T-cell (primary cell): Measurements from ENCODE around the gene C6orf163. TPM values are rescaled to one million over a fixed set of nuclear protein-coding genes. Genes with fewer than 3 reads are reported as not detected.

Experiments
- ATAC-seq, 4 experiments: fragments of 200-7000 bp in 3 of 4; fragments of 150-1000 bp in 1 of 4; cut with Tn5 transposase; replicated peaks in 1 of 4; 1 replicate in 3 of 4; 2 replicates in 1 of 4; pipeline ENCODE4 v1.10.0; 2021; ENCODE audit warnings: moderate library complexity in 3 of 4, mild to moderate bottlenecking in 2 of 4, moderate number of reproducible peaks in 1 of 4
- CTCF ChIA-PET, 2 donors: fragments of 300-600 bp; sonication (Branson Sonifier 250); formaldehyde crosslinking; loops; one replicate each; lab custom pipeline; 2022; ENCODE audit warnings: antibody characterized with exemption in 2 of 2; lab: Charles Lee
- POLR2A ChIA-PET, 2 donors: fragments of 300-600 bp; sonication (Branson Sonifier 250); formaldehyde crosslinking; loops; one replicate each; lab custom pipeline; 2022; ENCODE audit warnings: antibody characterized with exemption in 2 of 2; lab: Charles Lee
- DNase-seq, 35 experiments: peaks; one replicate each; pipeline versions ENCODE4 v3.0.0 to v3.0.0-alpha.2; 2013 to 2023
- H3K27ac ChIP-seq: one replicate; pipeline ENCODE4 v1.5.1; 2013; ENCODE audit warnings: low read length
- H3K27me3 ChIP-seq, 2 experiments: replicated peaks in 1 of 2; 1 replicate in 1 of 2; 2 replicates in 1 of 2; pipeline versions ENCODE4 v1.6.1 to v1.7.0; 2013; ENCODE audit warnings: low read length in 1 of 2, mixed read lengths in 1 of 2; ENCODE audit not compliant: control insufficient read depth in 2 of 2, insufficient read depth in 2 of 2; ENCODE audit errors: extremely low read depth in 1 of 2
- H3K36me3 ChIP-seq, 2 donors: 1 replicate in 1 of 2; 2 replicates in 1 of 2; pipeline versions ENCODE4 v1.6.1 to v1.7.0; 2013; ENCODE audit warnings: low read length in 1 of 2; ENCODE audit not compliant: control insufficient read depth in 2 of 2, insufficient read depth in 1 of 2; ENCODE audit errors: extremely low read depth in 1 of 2
- H3K4me1 ChIP-seq, 2 experiments: 1 replicate in 1 of 2; 2 replicates in 1 of 2; pipeline versions ENCODE4 v1.6.1 to v1.7.0; 2013; ENCODE audit warnings: low read length in 2 of 2, mixed read lengths in 1 of 2; ENCODE audit not compliant: insufficient read depth in 2 of 2, control insufficient read depth in 1 of 2; ENCODE audit errors: extremely low read depth in 1 of 2
- H3K4me3 ChIP-seq, 2 donors: 1 replicate in 1 of 2; 2 replicates in 1 of 2; pipeline versions ENCODE4 v1.5.1 to v1.7.0; 2013; ENCODE audit warnings: mild to moderate bottlenecking in 2 of 2, low read length in 1 of 2, moderate library complexity in 1 of 2; ENCODE audit not compliant: control insufficient read depth in 1 of 2; ENCODE audit errors: extremely low read depth in 1 of 2
- H3K9me3 ChIP-seq: 2 replicates; pipeline ENCODE4 v1.7.0; 2013
- H3K27ac Mint-ChIP-seq, 2 donors: one replicate each; pipeline ENCODE4 v1.8.0; 2020 to 2021; ENCODE audit warnings: mild to moderate bottlenecking in 2 of 2, mixed read lengths in 2 of 2
- H3K27me3 Mint-ChIP-seq, 2 donors: one replicate each; pipeline ENCODE4 v1.8.0; 2021 to 2022; ENCODE audit warnings: mixed read lengths in 2 of 2
- H3K36me3 Mint-ChIP-seq: one replicate; pipeline ENCODE4 v1.8.0; 2021; ENCODE audit warnings: mixed read lengths
- H3K4me1 Mint-ChIP-seq, 3 donors: one replicate each; pipeline ENCODE4 v1.8.0; 2020 to 2022; ENCODE audit warnings: mixed read lengths in 3 of 3, mild to moderate bottlenecking in 1 of 3
- H3K4me3 Mint-ChIP-seq, 3 donors: one replicate each; pipeline ENCODE4 v1.8.0; 2020 to 2022; ENCODE audit warnings: mild to moderate bottlenecking in 3 of 3, mixed read lengths in 3 of 3, moderate library complexity in 3 of 3
- H3K9me3 Mint-ChIP-seq, 3 donors: one replicate each; pipeline ENCODE4 v1.8.0; 2020 to 2022; ENCODE audit warnings: mixed read lengths in 3 of 3
- WGBS: methylation state at CpG from one replicate; pipeline ENCODE4 v1.1.5; 2013; ENCODE audit warnings: missing lambda C conversion rate; ENCODE audit not compliant: insufficient coverage; 5-methylcytosine and 5-hydroxymethylcytosine counted together
- total RNA-seq, 35 experiments: library from RNA in 6 of 35; stranded (reverse) in 6 of 35; fragments of 120-200 nt in 1 of 35; gene quantifications; one replicate each; pipeline versions ENCODE4 v1.2.1 to v1.2.4 and lab custom pipeline; 2013 to 2026

C6orf163 gene
- total RNA-seq, 5 donors from 2014 or later (not counting 1 experiment from before 2014, with no cell fraction given) = 2.6 to 4.5 (median 3.3) TPM

- 60% methylated on average over 2 of the region's 3 CpGs for WGBS
- no peak overlapping the region for H3K27ac ChIP-seq
- DNase-seq = peak in 4 of 35 experiments; percentile 1 to 9 (median 4)
- no peak overlapping the region for H3K4me3 ChIP-seq
- POLR2A ChIA-PET = no interaction called here
- no peaks in the 10 kb centered on the region for H3K9me3 ChIP-seq
- peaks cover 23 to 29% (median 26%) of the 10 kb centered on the region in 3 donors for H3K4me1 Mint-ChIP-seq
- peaks cover 4 to 13% (median 10%) of the 10 kb centered on the region in 3 donors for H3K9me3 Mint-ChIP-seq
- no peaks in the 10 kb centered on the region for H3K27me3 Mint-ChIP-seq
- no peaks in the 10 kb centered on the region for H3K27me3 ChIP-seq
- H3K4me1 ChIP-seq = peaks cover 0 to 8% of the 10 kb centered on the region in 2 experiments
- peaks cover 27% of the 10 kb centered on the region for H3K36me3 Mint-ChIP-seq
- H3K36me3 ChIP-seq = no peaks in the 10 kb centered on the region
- peak overlapping the region in 1 of 3 donors; percentile 15 for H3K4me3 Mint-ChIP-seq
- peak; percentile 43 to 63 (median 52) for ATAC-seq
- CTCF ChIA-PET = no interaction called here
- peak overlapping the region; percentile 77 to 79 for H3K27ac Mint-ChIP-seq
These were observed 10.9 kb upstream of the C6orf163 start for GRCh38 chr6:87333591-87334181.

- Mint-ChIP-seq H3K36me3 (peaks cover 29% of the 10 kb centered on the region), H3K4me1 (peaks cover 22 to 27% (median 26%) of the 10 kb centered on the region in 3 donors), H3K27ac (no peak overlapping the region), H3K4me3 (no peak overlapping the region), H3K9me3 (peaks cover 4 to 13% (median 10%) of the 10 kb centered on the region in 3 donors), H3K27me3 (no peaks in the 10 kb centered on the region)
- no peaks in the 10 kb centered on the region for H3K9me3 ChIP-seq
- ChIA-PET CTCF (no interaction called here), POLR2A (no interaction called here)
- H3K27me3 ChIP-seq = no peaks in the 10 kb centered on the region
- no peaks in the 10 kb centered on the region for H3K36me3 ChIP-seq
- DNase-seq (no peak), ATAC-seq (no peak)
- no peak overlapping the region for H3K27ac ChIP-seq
- H3K4me3 ChIP-seq = no peak overlapping the region
- H3K4me1 ChIP-seq = peaks cover 0 to 8% of the 10 kb centered on the region in 2 experiments
- WGBS = no CpG with 5 or more reads among the region's 1 CpG
These were observed 9.9 kb upstream of the C6orf163 start for GRCh38 chr6:87334683-87335082.

- Histone ChIP-seq H3K36me3 (no peaks in the 10 kb centered on the region), H3K27me3 (no peaks in the 10 kb centered on the region), H3K4me3 (no peak overlapping the region), H3K27ac (no peak overlapping the region), H3K4me1 (peaks cover 0 to 8% of the 10 kb centered on the region in 2 experiments), H3K9me3 (no peaks in the 10 kb centered on the region)
- peaks cover 35% of the 10 kb centered on the region for H3K36me3 Mint-ChIP-seq
- no peaks in the 10 kb centered on the region for H3K27me3 Mint-ChIP-seq
- ChIA-PET POLR2A (interaction anchor here in 1 of 2 donors (0.7 kb wide), 1 partner anchor 14 kb away, joined by 3 read pairs; no protein-coding TSS in a partner anchor), CTCF (interaction anchor here (0.6 to 0.7 kb wide), 2 partner anchors 14 kb away, joined by 4 to 5 read pairs; partner anchors contain the start of gene SMIM8 (in 1 of the 2))
- H3K27ac Mint-ChIP-seq = no peak overlapping the region
- peaks cover 4 to 13% (median 10%) of the 10 kb centered on the region in 3 donors for H3K9me3 Mint-ChIP-seq
- no peak overlapping the region for H3K4me3 Mint-ChIP-seq
- peaks cover 21 to 33% (median 24%) of the 10 kb centered on the region in 3 donors for H3K4me1 Mint-ChIP-seq
- WGBS = 83% methylated on average over 1 of the region's 4 CpGs
- ATAC-seq = no peak
- no peak for DNase-seq
These were observed 8.2 kb upstream of the C6orf163 start for GRCh38 chr6:87336367-87336766.

GRCh38 chr6:87340230-87340629, 4.4 kb upstream of the C6orf163 start:
- no peaks in the 10 kb centered on the region for H3K36me3 ChIP-seq
- ATAC-seq (no peak), DNase-seq (no peak)
- H3K9me3 Mint-ChIP-seq = no peaks in the 10 kb centered on the region
- no peak overlapping the region for H3K4me3 Mint-ChIP-seq
- CTCF ChIA-PET = interaction anchor here (0.6 to 0.7 kb wide), 3 partner anchors 186 to 427 kb away, joined by 3 to 4 read pairs (median 3); no protein-coding TSS in a partner anchor
- H3K27me3 Mint-ChIP-seq = no peaks in the 10 kb centered on the region
- no peaks in the 10 kb centered on the region for H3K4me1 ChIP-seq
- H3K27ac ChIP-seq = no peak overlapping the region
- no peak overlapping the region for H3K4me3 ChIP-seq
- peaks cover 0 to 21% (median 4%) of the 10 kb centered on the region in 3 donors for H3K4me1 Mint-ChIP-seq
- peaks cover 24% of the 10 kb centered on the region for H3K36me3 Mint-ChIP-seq
- POLR2A ChIA-PET = interaction anchor here in 1 of 2 donors (0.6 kb wide), 2 partner anchors 96 to 279 kb away, joined by 3 read pairs; no protein-coding TSS in a partner anchor
- no peaks in the 10 kb centered on the region for H3K27me3 ChIP-seq
- WGBS = 100% methylated on average over 1 of the region's 4 CpGs
- no peaks in the 10 kb centered on the region for H3K9me3 ChIP-seq
- H3K27ac Mint-ChIP-seq = no peak overlapping the region

GRCh38 chr6:87341158-87341557, 3.5 kb upstream of the C6orf163 start:
- Mint-ChIP-seq H3K27ac (no peak overlapping the region), H3K27me3 (no peaks in the 10 kb centered on the region), H3K36me3 (peaks cover 25% of the 10 kb centered on the region), H3K4me1 (peaks cover 0 to 19% (median 3%) of the 10 kb centered on the region in 3 donors), H3K9me3 (no peaks in the 10 kb centered on the region), H3K4me3 (no peak overlapping the region)
- H3K4me1 ChIP-seq = no peaks in the 10 kb centered on the region
- no peak overlapping the region for H3K4me3 ChIP-seq
- H3K36me3 ChIP-seq = no peaks in the 10 kb centered on the region
- WGBS = 100% methylated on average over 1 of the region's 2 CpGs
- POLR2A ChIA-PET = no interaction called here
- no peaks in the 10 kb centered on the region for H3K9me3 ChIP-seq
- no peaks in the 10 kb centered on the region for H3K27me3 ChIP-seq
- CTCF ChIA-PET = interaction anchor here in 1 of 2 donors (0.5 to 0.7 kb wide), 3 partner anchors 19 to 1969 kb away, joined by 3 to 5 read pairs (median 5); no protein-coding TSS in a partner anchor
- DNase-seq (no peak), ATAC-seq (no peak)
- H3K27ac ChIP-seq = no peak overlapping the region

- no peak overlapping the region for H3K4me3 ChIP-seq
- ChIA-PET CTCF (interaction anchor here in 1 of 2 donors (0.7 to 1.2 kb wide), 3 partner anchors 20 to 668 kb away, joined by 3 read pairs; partner anchors contain the start of gene SMIM8), POLR2A (no interaction called here)
- Mint-ChIP-seq H3K4me1 (peaks cover 0 to 15% (median 0%) of the 10 kb centered on the region in 3 donors), H3K4me3 (no peak overlapping the region), H3K27ac (no peak overlapping the region), H3K36me3 (peaks cover 24% of the 10 kb centered on the region), H3K27me3 (no peaks in the 10 kb centered on the region), H3K9me3 (no peaks in the 10 kb centered on the region)
- no peaks in the 10 kb centered on the region for H3K27me3 ChIP-seq
- no peaks in the 10 kb centered on the region for H3K4me1 ChIP-seq
- 100% methylated on average over 1 of the region's 1 CpG for WGBS
- H3K36me3 ChIP-seq = no peaks in the 10 kb centered on the region
- DNase-seq = no peak
- ATAC-seq = no peak
- no peaks in the 10 kb centered on the region for H3K9me3 ChIP-seq
- no peak overlapping the region for H3K27ac ChIP-seq
These were observed 2.7 kb upstream of the C6orf163 start for GRCh38 chr6:87341899-87342298.
